NT2/D1 (cell line): ENCODE results near the gene GLG1.
"Not testable (repeated sequence)": the region's sequence is repeated elsewhere in the genome, so short reads cannot be mapped to it uniquely, and the experiment has no call there.

ENCODE experiments used
- SUZ12 ChIP-seq: IDR thresholded peaks from 2 replicates; pipeline ENCODE4 v1.6.1; 2011; ENCODE audit not compliant: insufficient read length, insufficient read depth; ENCODE audit errors: extremely low read depth
- YY1 ChIP-seq: IDR thresholded peaks from 2 replicates; pipeline ENCODE4 v1.6.1; 2011; ENCODE audit not compliant: insufficient read length, insufficient read depth
- ZNF274 ChIP-seq: IDR thresholded peaks from 2 replicates; pipeline ENCODE4 v1.6.1; 2011; ENCODE audit warnings: mild to moderate bottlenecking, low read depth, low read length

DNA sequence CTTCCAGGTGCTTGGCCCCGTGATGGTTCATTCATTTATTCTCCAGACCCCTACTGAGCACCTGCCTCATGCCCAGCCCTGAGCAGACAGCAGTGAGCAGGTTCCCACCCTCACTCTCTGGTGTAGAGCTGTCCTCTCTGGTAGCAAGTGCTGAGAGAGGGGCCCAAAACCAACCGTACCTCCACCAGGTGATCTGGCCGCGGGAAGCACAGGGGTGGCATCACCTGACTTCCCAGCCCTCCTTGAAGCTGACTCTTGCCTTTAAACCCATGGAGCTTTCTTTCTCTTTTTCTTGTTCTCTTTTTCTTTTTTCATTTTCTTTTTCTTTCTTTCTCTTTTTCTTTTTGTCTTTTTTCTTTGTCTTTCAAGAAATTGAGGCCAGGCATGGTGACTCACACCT, 206.7 kb downstream of the GLG1 start:
- not testable (repeated sequence) for TF ChIP-seq ZNF274, YY1, SUZ12
